ENCODE measurements around the gene FAM149B1.

Gene FAM149B1

GRCh38 chr10:73182568-73182967, 14.6 kb downstream of the FAM149B1 start:
- no peak for DNase-seq

GRCh38 chr10:73183667-73184281, 15.9 kb downstream of the FAM149B1 start:
- no peak for DNase-seq

- no peak for DNase-seq
Observed at GRCh38 chr10:73186266-73186665, 18.3 kb downstream of the FAM149B1 start.

GRCh38 chr10:73190188-73190587, 22.3 kb downstream of the FAM149B1 start:
- DNase-seq = no peak

GRCh38 chr10:73205081-73205480, 37.2 kb downstream of the FAM149B1 start:
- DNase-seq = no peak

GRCh38 chr10:73205890-73206289, 38.0 kb downstream of the FAM149B1 start:
- no peak for DNase-seq

GRCh38 chr10:73206385-73206784, 38.5 kb downstream of the FAM149B1 start:
- DNase-seq = no peak

GRCh38 chr10:73207883-73208282, 40.0 kb downstream of the FAM149B1 start:
- DNase-seq = no peak

- DNase-seq = no peak
Observed at GRCh38 chr10:73209705-73210104, 41.8 kb downstream of the FAM149B1 start.

- DNase-seq = no peak
Observed at GRCh38 chr10:73210395-73211105, 42.6 kb downstream of the FAM149B1 start.

GRCh38 chr10:73211106-73211811, 43.3 kb downstream of the FAM149B1 start:
- no peak for DNase-seq

- no peak for DNase-seq
Observed at GRCh38 chr10:73215749-73216148, 47.8 kb downstream of the FAM149B1 start.

GRCh38 chr10:73217628-73218027, 49.7 kb downstream of the FAM149B1 start:
- DNase-seq = no peak

GRCh38 chr10:73218431-73219191, 50.7 kb downstream of the FAM149B1 start:
- no peak for DNase-seq

GRCh38 chr10:73219384-73219783, 51.5 kb downstream of the FAM149B1 start:
- DNase-seq = no peak

- DNase-seq = no peak
Observed at GRCh38 chr10:73220989-73221388, 53.1 kb downstream of the FAM149B1 start.

- DNase-seq = no peak
Observed at GRCh38 chr10:73225518-73225917, 57.6 kb downstream of the FAM149B1 start.

- no peak for DNase-seq
Observed at GRCh38 chr10:73226663-73227062, 58.7 kb downstream of the FAM149B1 start.

- no peak for DNase-seq
Observed at GRCh38 chr10:73228247-73228646, 60.3 kb downstream of the FAM149B1 start.

- no peak for DNase-seq
Observed at GRCh38 chr10:73229567-73229966, 61.6 kb downstream of the FAM149B1 start.

GRCh38 chr10:73232887-73233286, 65.0 kb downstream of the FAM149B1 start:
- DNase-seq = no peak

GRCh38 chr10:73233883-73234282, 66.0 kb downstream of the FAM149B1 start:
- DNase-seq = no peak

GRCh38 chr10:73234695-73235094, 66.8 kb downstream of the FAM149B1 start:
- no peak for DNase-seq

Measured in T1000 (cell line).